GM18507 (cell line): ENCODE data around the gene MAVS.
"Not testable (repeated sequence)": the region's sequence is repeated elsewhere in the genome, so short reads cannot be mapped to it uniquely, and the experiment has no call there.

Experiments used
- DNase-seq: peaks from one replicate; pipeline ENCODE4 v3.0.0; 2011; ENCODE audit warnings: low read depth; ENCODE audit not compliant: insufficient read length; ENCODE audit errors: extremely low spot score
- FAIRE-seq: peaks from 2 replicates; lab custom pipeline; 2011; peaks lifted over from hg19 to GRCh38; lab: Jason Lieb, UNC

The MAVS gene

DNA sequence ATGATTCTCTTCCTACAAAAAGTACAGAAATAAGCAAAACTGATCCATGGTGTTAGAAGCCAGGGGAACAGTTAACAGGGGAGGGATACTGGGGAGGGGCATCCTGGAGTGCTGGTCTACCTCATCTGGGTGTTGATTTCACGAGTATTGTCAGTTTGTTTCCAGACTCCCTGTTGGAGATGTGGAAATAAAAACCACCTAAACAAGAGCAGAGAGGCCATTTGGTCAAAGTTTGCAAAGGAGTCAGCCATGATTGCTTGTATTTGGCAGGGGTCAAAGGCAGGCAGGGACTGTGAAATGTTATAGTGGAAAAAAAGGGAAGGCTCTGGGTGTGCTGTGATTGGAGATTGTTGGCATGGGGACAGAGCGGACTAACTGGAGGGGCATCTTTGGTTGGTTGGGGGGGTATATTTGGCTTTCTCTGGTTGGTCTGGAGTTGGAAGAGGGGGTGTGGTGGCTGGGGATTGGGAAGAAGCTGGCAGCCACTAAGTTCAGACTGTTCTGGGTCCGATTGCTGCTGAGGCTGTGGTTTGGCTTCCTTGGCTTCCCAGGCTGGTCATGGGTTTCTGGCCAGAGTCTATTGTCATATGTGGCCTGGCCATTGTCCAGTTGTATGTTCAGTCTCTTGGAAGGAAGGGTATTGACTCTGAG lies 27.7 kb downstream of the MAVS start:
- no peak for FAIRE-seq
- DNase-seq = no peak

DNA sequence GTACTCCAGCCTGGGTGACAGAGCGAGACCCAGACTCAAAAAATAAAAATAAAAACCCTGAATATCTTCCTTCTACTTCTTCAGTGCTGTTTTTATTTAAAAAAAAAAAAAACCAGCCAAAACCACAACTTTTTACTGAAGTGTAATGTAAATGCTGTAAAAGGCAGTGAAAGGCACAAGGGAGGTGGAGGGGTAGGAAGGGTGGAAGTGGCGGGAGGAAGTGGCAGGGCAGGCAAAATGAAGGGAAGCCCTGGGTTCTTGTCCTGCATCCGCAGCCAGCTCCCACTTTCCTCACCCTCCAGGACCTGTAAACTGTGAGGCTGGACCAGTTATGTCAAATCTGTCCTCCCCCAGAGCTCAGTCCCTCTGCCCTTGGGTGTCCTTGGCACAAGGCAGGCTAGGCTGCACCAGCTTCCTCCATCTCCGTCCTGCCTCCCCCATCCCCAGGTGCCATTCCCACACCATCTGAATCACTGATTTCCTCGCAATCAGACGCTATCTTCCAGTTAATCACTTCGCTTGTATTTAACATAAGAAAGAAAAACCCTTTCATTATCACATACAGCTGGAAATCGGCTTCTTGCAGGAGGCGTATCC lies 28.8 kb downstream of the MAVS start:
- FAIRE-seq = no peak

GRCh38 chr20:3876000-3876399 lies 29.4 kb downstream of the MAVS start:
- DNase-seq (no peak), FAIRE-seq (no peak)

More for the DNA sequence above, 28.8 kb downstream of the MAVS start:
- no peak for DNase-seq

DNA sequence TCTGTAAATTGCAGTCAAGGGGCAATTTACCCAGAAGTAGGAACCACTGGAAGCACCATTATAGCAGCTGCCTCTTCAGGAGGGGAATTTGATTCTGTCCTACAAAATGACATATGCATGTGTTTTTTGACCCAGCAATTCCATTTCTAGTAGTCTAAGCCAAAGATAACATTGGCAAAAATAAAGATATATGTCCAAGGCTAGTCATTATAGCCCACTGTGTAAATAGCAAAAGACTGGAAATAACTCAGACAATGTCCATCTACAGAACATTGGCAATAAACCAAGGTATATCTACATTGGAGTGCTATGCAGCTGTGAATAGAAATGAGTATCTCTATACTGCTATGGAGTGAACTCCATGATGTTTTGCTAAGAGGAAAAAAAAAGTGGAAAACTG lies 30.0 kb downstream of the MAVS start:
- DNase-seq (no peak), FAIRE-seq (no peak)

- not testable (repeated sequence) for DNase-seq, FAIRE-seq
These were observed 32.3 kb downstream of the MAVS start for GRCh38 chr20:3878921-3879274.

- FAIRE-seq (no peak), DNase-seq (no peak)
These were observed 39.1 kb downstream of the MAVS start for GRCh38 chr20:3885715-3886114.

DNA sequence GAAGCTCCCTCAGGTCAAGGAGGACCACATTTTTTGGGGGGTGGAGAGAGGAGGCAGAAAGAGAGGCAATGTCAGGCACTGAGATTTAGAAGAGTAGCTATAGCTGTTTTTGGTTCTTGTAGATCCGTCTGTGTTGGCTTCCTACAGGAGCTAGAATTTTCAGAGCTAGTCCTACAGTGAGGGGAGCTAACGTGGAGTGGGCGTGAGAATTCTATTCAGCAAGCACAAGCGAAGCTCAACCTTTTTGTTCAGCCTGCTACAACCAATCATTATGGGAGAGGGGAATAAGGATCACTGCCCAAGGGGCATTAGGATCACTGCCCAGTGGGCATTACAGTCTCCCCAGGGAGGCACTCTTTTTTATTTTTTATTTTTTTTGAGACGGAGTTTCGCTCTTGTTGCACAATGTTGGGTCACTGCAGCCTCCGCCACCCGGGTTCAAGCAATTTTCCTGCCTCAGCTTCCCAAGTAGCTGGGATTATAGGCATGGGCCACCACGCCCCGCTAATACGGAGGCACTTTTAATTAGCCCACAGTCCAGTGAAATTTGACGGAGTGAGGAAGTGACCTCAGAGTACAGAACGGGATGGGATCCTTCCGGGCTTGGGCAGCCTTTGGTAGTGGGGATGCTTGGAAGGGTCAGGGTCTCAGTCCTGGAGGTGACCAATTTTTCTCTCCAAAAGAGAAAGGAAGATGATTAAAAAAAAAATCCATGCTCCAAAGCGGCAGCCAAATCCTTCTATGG lies 41.4 kb downstream of the MAVS start:
- DNase-seq = no peak
- FAIRE-seq = no peak

GRCh38 chr20:3888622-3889488 lies 42.2 kb downstream of the MAVS start, which contains the start of gene PANK2:
TSS of gene PANK2 (plus strand) at chr20:3889387.
- DNase-seq (peak; percentile 96), FAIRE-seq (peak; percentile 96)

- FAIRE-seq (peak; percentile 56), DNase-seq (peak; percentile 33)
These were observed 43.1 kb downstream of the MAVS start for GRCh38 chr20:3889489-3890397.

DNA sequence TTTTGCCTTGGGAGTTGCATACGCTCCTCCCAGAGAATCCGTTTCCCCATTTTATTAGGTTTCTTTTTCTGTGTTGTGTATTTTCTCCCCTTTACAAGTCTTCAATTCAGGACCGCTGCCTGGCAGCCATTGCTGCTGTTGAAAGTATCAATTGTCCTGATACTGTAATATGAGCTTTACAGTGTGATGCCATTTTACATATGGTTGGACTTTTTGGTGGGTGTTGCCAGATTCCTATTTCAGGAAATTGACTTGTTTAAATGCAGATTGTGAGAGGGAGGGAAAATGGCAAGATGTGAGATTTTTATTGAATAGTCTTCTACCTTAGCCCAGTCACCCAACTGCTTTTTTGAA lies 43.7 kb downstream of the MAVS start:
- DNase-seq (no peak), FAIRE-seq (no peak)

DNA sequence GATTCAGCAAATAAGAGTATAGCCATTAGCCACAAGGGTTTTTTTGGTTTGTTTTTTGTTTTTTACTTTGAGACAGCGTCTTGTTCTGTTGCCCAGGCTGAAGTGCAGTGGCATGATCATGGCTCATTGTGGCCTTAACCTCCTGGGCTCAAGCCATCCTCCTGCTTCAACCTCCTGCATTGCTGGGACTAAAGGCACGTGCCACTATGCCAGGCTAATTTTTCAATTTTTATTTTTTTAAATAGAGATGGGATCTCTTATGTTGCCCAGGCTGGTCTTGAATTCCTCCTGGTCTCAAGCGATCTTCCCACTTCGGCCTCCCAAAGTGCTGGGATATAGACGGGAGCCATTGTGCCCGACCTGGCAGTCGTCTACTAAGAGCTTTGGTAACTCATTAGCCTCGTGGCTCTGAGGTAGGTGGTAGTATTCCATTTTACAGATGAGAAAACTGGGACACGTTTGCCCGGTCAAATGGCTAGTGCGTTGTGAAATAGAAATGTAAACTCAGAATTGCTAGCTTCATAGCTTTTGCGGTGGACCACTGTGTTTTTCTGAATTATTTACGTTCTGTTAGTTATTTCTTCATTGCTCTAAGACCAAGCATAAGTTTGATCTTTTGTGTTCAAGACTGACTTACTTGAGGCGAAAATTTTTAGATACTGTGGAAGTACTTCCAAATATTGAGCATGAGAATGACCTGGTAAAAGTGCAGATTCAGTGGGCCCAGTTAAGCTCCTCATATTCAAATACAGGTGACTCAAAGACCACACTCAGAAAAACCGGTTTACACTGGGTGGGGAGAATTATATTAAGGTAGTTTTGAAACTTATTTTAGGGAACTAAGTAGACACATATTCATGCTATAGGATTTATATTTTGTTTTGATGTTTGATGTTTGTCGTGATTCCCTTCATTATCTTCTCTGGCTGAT lies 44.6 kb downstream of the MAVS start:
- DNase-seq = no peak
- FAIRE-seq = no peak

DNA sequence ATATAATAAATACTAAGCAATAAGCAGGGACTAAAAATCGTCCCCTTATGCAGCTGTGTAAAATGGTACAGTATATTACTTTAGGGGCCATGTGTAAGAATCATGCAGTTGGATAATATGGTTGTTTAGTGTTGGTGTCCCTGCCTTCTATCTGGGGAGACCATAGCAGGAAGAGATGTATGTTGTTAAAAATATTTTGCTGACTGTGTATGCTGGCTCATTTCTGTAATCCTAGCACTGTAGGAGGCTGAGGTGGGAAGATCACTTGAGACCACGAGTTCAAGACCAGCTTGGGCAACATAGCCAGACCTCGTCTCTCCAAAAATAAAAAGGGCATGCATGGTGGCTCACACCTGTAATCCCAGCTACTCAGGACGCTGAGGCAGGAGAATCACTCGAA lies 48.2 kb downstream of the MAVS start:
- no peak for FAIRE-seq

DNA sequence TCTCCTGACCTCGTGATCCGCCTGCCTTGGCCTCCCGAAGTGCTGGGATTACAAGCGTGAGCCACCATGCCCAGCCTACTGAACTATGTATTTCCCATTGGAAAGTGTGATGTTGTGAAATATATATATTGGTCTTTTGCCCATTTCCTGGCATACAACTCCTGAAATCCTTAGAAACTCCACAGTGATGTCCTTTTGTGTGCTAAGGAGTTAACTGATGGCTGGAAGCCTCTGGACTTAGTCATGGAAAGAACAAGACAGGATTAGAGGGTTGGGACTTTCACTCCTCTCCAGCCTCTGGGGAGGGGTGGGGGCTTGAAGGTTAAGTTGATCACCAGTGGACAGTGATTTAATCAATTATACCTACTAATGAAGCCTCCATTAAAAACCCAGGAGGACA lies 49.7 kb downstream of the MAVS start:
- FAIRE-seq = no peak

More for the DNA sequence above, 48.2 kb downstream of the MAVS start:
- DNase-seq = no peak

DNA sequence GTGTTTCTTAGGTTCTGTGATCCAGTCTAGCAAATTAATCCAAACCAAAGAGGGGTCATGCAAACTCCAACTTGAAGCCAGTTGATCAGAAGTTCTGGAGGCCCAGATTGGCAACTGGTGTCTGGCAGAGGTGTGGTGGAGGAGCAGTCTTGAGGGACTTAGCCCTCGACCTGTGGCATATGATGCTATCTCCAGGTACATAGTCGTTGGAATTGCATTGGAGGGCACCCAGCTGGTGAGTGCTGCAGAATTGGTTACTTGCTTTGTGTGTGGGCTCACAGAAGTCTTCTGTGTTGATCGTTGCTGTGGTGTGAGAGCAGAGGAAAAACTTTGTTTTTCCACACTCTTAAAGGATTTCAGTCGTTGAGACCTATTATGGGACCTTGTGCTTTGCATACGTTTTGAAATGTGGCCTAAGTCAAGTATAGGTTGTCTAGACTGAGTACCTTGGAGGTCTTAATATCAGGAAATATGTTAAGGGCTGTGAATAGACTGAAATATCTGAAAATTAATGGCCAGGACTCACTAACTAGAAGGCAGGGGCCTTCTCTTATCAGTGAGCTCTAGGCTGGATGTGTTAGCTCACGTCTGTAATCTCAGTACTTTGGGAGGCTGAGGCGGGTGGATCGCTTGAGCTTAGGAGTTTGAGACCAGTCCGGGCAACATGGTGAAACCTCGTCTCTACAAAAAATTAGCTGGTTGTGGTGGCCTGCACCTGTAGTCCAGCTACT lies 50.4 kb downstream of the MAVS start:
- no peak for FAIRE-seq

More for the DNA sequence above, 49.7 kb downstream of the MAVS start:
- DNase-seq = no peak

DNA sequence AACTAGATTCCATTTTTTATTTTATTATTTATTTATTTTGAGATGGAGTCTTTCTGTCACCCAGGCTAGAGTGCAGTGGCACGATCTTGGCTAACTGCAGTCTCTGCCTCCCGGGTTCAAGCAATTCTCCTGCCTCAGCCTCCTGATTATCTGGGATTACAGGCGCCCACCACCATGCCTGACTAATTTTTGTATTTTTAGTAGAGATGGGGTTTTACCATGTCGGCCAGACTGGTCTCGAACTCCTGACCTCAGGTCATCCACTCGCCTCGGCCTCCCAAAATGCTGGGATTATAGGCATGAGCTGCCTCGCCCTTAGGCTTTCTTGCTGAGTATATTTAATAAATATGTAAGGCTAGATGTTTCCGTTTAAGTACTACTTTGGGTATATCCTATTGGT lies 51.5 kb downstream of the MAVS start:
- not testable (repeated sequence) for FAIRE-seq, DNase-seq

More for the DNA sequence above, 50.4 kb downstream of the MAVS start:
- no peak for DNase-seq

DNA sequence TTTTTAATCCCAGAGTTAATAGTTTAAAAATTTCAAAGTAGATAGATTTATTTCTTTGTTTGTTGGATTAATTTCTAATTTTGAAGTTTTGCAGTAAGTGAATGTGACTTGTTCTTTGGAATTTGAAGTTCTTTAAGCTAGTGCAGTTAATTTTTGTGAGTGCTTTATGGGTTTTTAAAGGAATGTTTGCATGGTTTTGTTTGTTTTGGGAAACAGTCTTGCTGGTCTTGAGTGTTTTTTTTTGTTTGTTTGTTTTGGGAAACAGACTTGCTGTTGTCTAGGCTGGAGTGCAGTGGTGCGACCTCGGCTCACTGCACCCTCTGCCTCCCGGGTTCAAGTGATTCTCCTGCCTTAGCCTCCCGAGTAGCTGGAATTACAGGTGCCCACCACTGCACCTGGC lies 52.0 kb downstream of the MAVS start:
- DNase-seq = no peak
- no peak for FAIRE-seq

GRCh38 chr20:3900187-3900604 lies 53.6 kb downstream of the MAVS start:
- FAIRE-seq = no peak
- no peak for DNase-seq
